ENCODE results near the gene PTPN14. TPM values are rescaled to one million over a fixed set of nuclear protein-coding genes. Genes with fewer than 3 reads are reported as not detected.
"Not testable (repeated sequence)": the region's sequence is repeated elsewhere in the genome, so short reads cannot be mapped to it uniquely, and the experiment has no call there.

Gene PTPN14
- total RNA-seq, 6 experiments from 2014 or later: 1.6 to 4.6 (median 2.1) TPM

GRCh38 chr1:214397497-214397896 lies 153.9 kb downstream of the PTPN14 start:
- no peaks in the 10 kb centered on the region for H3K4me1 ChIP-seq
- H3K9me3 ChIP-seq: no peaks in the 10 kb centered on the region
- no peak overlapping the region for H3K27ac ChIP-seq
- intact Hi-C loops (cut with DNase I): no loop called here
- H3K27me3 ChIP-seq: no peaks in the 10 kb centered on the region
- TF ChIP-seq POLR2A (IDR thresholded peaks at IDR 0.05): no peak
- no peak for TF ChIP-seq CTCF (IDR thresholded peaks at IDR 0.05)
- H3K36me3 ChIP-seq: no peaks in the 10 kb centered on the region
- ATAC-seq (no peak), DNase-seq (no peak)
- WGBS (ENCODE audit: insufficient coverage, low coverage, low lambda C conversion rate, missing lambda C conversion rate): 27% methylated on average over 2 of the region's 2 CpGs
- H3K4me3 ChIP-seq: no peak overlapping the region

DNA sequence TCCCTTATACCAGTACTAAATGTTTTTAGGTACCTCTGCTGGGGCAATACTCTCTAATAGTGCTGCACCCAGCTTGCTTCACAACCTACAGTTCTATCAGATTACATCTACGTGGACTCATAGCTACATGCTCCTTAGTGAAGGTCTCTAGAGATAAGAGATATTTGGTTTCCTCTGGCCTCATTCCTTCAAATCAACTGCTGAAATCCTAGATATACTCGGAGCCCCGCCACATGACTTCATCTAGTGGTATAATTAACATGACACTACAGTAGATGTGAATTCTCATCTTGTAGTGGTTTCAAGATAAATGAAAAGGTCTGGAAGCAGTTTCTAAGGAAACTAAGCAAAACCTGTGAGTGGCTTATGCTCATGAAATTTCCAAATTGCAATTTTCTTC lies 155.1 kb downstream of the PTPN14 start:
- WGBS (ENCODE audit: insufficient coverage, low coverage, low lambda C conversion rate, missing lambda C conversion rate): 76% methylated on average over 2 of the region's 3 CpGs
- no peak for TF ChIP-seq POLR2A (IDR thresholded peaks at IDR 0.05)
- TF ChIP-seq CTCF (IDR thresholded peaks at IDR 0.05): no peak
- H3K27me3 ChIP-seq: no peaks in the 10 kb centered on the region
- H3K4me3 ChIP-seq: no peak overlapping the region
- H3K4me1 ChIP-seq: no peaks in the 10 kb centered on the region
- no peaks in the 10 kb centered on the region for H3K9me3 ChIP-seq
- H3K36me3 ChIP-seq: no peaks in the 10 kb centered on the region
- no peak overlapping the region for H3K27ac ChIP-seq
- DNase-seq: no peak
- intact Hi-C loops (cut with DNase I): no loop called here
- ATAC-seq: no peak

- ATAC-seq; H3K9me3 ChIP-seq; H3K4me1 ChIP-seq; intact Hi-C loops (cut with DNase I); H3K27ac ChIP-seq; H3K27me3 ChIP-seq; H3K36me3 ChIP-seq; DNase-seq; H3K4me3 ChIP-seq: not testable (repeated sequence)
- WGBS (ENCODE audit: insufficient coverage, low coverage, low lambda C conversion rate, missing lambda C conversion rate): 88% methylated on average over 4 of the region's 5 CpGs
Measured at GRCh38 chr1:214394569-214394968, 156.8 kb downstream of the PTPN14 start.

- 83% methylated on average over 12 of the region's 12 CpGs for WGBS (ENCODE audit: insufficient coverage, low coverage, low lambda C conversion rate, missing lambda C conversion rate)
- Histone ChIP-seq H3K36me3 (no peaks in the 10 kb centered on the region), H3K4me3 (no peak overlapping the region), H3K4me1 (no peaks in the 10 kb centered on the region), H3K9me3 (no peaks in the 10 kb centered on the region), H3K27me3 (no peaks in the 10 kb centered on the region), H3K27ac (no peak overlapping the region)
- TF ChIP-seq POLR2A (IDR thresholded peaks at IDR 0.05) (no peak), CTCF (IDR thresholded peaks at IDR 0.05) (no peak)
- ATAC-seq: no peak
- no peak for DNase-seq
- intact Hi-C loops (cut with DNase I): no loop called here
Measured at GRCh38 chr1:214393086-214393485, 158.3 kb downstream of the PTPN14 start.

DNA sequence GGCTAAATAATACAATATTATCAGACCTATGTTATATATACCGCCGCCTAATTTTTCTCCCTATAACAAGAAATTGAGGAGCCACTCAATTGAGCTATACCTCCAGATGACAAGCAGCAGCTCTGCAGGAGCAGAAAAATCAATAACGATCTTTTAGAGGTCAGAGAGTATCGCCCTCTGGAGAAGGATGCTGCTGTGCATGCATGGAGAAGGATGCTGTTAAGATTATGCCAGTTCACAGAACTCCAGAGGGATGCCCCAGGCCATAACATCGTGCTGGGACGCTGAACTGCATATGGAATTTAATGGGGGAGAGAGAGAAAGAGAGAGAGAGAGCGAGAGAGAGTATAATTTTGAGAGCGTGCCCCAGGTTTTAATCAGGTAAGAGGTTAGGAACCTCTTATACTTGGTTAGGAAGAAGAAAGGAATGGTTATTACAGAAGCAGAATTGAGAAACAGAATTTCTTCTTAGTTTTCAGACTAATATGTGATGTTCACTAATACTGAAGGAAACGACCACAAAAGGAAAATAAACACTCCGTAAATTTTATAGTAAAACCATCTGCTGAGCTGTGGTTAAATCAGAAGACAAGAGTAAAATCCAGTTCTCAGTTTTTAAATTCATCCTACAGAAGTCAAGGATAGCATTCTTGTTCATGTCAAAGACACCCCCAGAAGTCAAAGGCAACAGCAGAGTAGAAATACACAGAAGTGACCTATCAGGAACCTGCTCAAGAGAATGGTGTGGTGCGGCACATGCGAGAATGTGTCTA lies 159.3 kb downstream of the PTPN14 start:
- Histone ChIP-seq H3K9me3 (no peaks in the 10 kb centered on the region), H3K4me1 (no peaks in the 10 kb centered on the region), H3K27me3 (no peaks in the 10 kb centered on the region), H3K36me3 (no peaks in the 10 kb centered on the region), H3K4me3 (no peak overlapping the region), H3K27ac (no peak overlapping the region)
- ATAC-seq (no peak), DNase-seq (no peak)
- intact Hi-C loops (cut with DNase I): no loop called here
- TF ChIP-seq POLR2A (IDR thresholded peaks at IDR 0.05) (no peak), CTCF (IDR thresholded peaks at IDR 0.05) (no peak)
- 72% methylated on average over 12 of the region's 12 CpGs for WGBS (ENCODE audit: insufficient coverage, low coverage, low lambda C conversion rate, missing lambda C conversion rate)
